GM12865 (cell line): ENCODE results near the gene MSANTD4.

Source experiments
- DNase-seq: peaks from one replicate; pipeline ENCODE4 v3.0.0; 2010; ENCODE audit warnings: low read depth
- H3K4me3 ChIP-seq: 2 replicates; pipeline ENCODE4 v1.5.1; 2011; ENCODE audit warnings: mild to moderate bottlenecking, low read depth, low read length, control low read depth
- CTCF ChIP-seq: IDR thresholded peaks from 2 replicates; pipeline ENCODE4 v1.5.1; 2011; ENCODE audit warnings: low read length, control low read depth, low read depth, inconsistent platforms; ENCODE audit not compliant: insufficient read depth; ENCODE audit errors: missing control alignments

Gene MSANTD4

GRCh38 chr11:106051103-106051502, 29.1 kb upstream of the MSANTD4 start:
- DNase-seq: no peak
- H3K4me3 ChIP-seq: no peak overlapping the region
- TF ChIP-seq CTCF: no peak

- TF ChIP-seq CTCF: no peak
- DNase-seq: no peak
- no peak overlapping the region for H3K4me3 ChIP-seq
Observed at GRCh38 chr11:106049727-106050476, 27.9 kb upstream of the MSANTD4 start.

- DNase-seq: no peak
- no peak overlapping the region for H3K4me3 ChIP-seq
- no peak for TF ChIP-seq CTCF
Observed at GRCh38 chr11:106047631-106048030, 25.6 kb upstream of the MSANTD4 start.

- H3K4me3 ChIP-seq: no peak overlapping the region
- no peak for DNase-seq
- no peak for TF ChIP-seq CTCF
Observed at GRCh38 chr11:106043540-106043939, 21.5 kb upstream of the MSANTD4 start.

GRCh38 chr11:106032861-106033260, 10.8 kb upstream of the MSANTD4 start:
- no peak overlapping the region for H3K4me3 ChIP-seq
- DNase-seq: no peak
- no peak for TF ChIP-seq CTCF

GRCh38 chr11:106031936-106032335, 9.9 kb upstream of the MSANTD4 start:
- no peak for TF ChIP-seq CTCF
- no peak for DNase-seq
- H3K4me3 ChIP-seq: no peak overlapping the region
